GM23338 (cell line): Measurements from ENCODE around the gene C1QTNF7. TPM values are rescaled to one million over a fixed set of nuclear protein-coding genes. Genes with fewer than 3 reads are reported as not detected.

Experiments used
- CREB1 ChIP-seq: fragments of 250-450 bp; sonication (Bioruptor Pico); IDR thresholded peaks from 2 replicates; pipeline ENCODE4 v1.5.0; 2020; ENCODE audit warnings: low read depth, mild to moderate bottlenecking, moderate library complexity
- STAT1 ChIP-seq: IDR thresholded peaks from one replicate; pipeline ENCODE4 v1.6.1; 2016; ENCODE audit warnings: antibody characterized with exemption; ENCODE audit not compliant: unreplicated experiment
- ZNF331 ChIP-seq: fragments of 250-450 bp; sonication (Bioruptor Pico); IDR thresholded peaks from 2 replicates; pipeline ENCODE4 v1.5.0; 2020; ENCODE audit warnings: low read depth, mild to moderate bottlenecking, moderate library complexity
- polyA plus RNA-seq: library from polyadenylated mRNA; unstranded; fragments of >200 nt; fragmentation: Nextera tagmentation; extraction: Ambion mirVana; gene quantifications from 2 replicates; pipeline ENCODE4 v1.2.1, GENCODE V29; 2016
- total RNA-seq: library from RNA; depleted of rRNA; stranded (reverse); fragments of >200 nt; shearing (Covaris generic); gene quantifications from 2 replicates; pipeline ENCODE4 v1.2.3, GENCODE V29; 2014
- TF ChIP-seq, protein P1 (sequence below): fragments of 250-450 bp; sonication (Bioruptor Pico); IDR thresholded peaks from 2 replicates; pipeline ENCODE4 v1.5.0; 2020; ENCODE audit warnings: mild to moderate bottlenecking, moderate library complexity
- TF ChIP-seq, protein P2 (sequence below): IDR thresholded peaks from one replicate; pipeline ENCODE4 v1.6.1; 2018; ENCODE audit warnings: antibody characterized with exemption; ENCODE audit not compliant: unreplicated experiment
- TF ChIP-seq, protein P3 (sequence below): IDR thresholded peaks from 2 replicates; pipeline ENCODE4 v1.6.1; 2016; ENCODE audit warnings: antibody characterized with exemption

Gene C1QTNF7
- total and polyA plus RNA-seq, 2 experiments from 2014 or later, result not detected

DNA sequence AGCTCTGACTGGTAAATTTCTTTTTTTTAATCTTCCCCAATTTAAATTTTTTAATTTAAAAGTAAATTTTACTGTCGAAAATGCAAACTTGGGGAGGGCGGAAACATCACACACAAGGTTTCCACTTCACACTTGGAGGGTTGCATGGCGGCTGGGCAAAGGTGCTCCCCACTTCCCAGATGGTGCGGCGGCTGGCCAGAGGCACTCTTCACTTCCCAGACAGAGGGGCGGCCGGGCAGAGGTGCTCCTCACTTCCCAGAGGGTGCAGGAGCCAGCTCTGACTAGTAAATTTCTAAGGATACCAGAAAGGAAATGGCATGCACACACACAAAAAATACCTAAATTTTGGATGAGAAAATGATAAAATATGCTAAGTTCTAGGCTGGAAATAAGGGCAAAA lies 16.4 kb downstream of the C1QTNF7 start (continued):
- TF ChIP-seq, protein P1, sequence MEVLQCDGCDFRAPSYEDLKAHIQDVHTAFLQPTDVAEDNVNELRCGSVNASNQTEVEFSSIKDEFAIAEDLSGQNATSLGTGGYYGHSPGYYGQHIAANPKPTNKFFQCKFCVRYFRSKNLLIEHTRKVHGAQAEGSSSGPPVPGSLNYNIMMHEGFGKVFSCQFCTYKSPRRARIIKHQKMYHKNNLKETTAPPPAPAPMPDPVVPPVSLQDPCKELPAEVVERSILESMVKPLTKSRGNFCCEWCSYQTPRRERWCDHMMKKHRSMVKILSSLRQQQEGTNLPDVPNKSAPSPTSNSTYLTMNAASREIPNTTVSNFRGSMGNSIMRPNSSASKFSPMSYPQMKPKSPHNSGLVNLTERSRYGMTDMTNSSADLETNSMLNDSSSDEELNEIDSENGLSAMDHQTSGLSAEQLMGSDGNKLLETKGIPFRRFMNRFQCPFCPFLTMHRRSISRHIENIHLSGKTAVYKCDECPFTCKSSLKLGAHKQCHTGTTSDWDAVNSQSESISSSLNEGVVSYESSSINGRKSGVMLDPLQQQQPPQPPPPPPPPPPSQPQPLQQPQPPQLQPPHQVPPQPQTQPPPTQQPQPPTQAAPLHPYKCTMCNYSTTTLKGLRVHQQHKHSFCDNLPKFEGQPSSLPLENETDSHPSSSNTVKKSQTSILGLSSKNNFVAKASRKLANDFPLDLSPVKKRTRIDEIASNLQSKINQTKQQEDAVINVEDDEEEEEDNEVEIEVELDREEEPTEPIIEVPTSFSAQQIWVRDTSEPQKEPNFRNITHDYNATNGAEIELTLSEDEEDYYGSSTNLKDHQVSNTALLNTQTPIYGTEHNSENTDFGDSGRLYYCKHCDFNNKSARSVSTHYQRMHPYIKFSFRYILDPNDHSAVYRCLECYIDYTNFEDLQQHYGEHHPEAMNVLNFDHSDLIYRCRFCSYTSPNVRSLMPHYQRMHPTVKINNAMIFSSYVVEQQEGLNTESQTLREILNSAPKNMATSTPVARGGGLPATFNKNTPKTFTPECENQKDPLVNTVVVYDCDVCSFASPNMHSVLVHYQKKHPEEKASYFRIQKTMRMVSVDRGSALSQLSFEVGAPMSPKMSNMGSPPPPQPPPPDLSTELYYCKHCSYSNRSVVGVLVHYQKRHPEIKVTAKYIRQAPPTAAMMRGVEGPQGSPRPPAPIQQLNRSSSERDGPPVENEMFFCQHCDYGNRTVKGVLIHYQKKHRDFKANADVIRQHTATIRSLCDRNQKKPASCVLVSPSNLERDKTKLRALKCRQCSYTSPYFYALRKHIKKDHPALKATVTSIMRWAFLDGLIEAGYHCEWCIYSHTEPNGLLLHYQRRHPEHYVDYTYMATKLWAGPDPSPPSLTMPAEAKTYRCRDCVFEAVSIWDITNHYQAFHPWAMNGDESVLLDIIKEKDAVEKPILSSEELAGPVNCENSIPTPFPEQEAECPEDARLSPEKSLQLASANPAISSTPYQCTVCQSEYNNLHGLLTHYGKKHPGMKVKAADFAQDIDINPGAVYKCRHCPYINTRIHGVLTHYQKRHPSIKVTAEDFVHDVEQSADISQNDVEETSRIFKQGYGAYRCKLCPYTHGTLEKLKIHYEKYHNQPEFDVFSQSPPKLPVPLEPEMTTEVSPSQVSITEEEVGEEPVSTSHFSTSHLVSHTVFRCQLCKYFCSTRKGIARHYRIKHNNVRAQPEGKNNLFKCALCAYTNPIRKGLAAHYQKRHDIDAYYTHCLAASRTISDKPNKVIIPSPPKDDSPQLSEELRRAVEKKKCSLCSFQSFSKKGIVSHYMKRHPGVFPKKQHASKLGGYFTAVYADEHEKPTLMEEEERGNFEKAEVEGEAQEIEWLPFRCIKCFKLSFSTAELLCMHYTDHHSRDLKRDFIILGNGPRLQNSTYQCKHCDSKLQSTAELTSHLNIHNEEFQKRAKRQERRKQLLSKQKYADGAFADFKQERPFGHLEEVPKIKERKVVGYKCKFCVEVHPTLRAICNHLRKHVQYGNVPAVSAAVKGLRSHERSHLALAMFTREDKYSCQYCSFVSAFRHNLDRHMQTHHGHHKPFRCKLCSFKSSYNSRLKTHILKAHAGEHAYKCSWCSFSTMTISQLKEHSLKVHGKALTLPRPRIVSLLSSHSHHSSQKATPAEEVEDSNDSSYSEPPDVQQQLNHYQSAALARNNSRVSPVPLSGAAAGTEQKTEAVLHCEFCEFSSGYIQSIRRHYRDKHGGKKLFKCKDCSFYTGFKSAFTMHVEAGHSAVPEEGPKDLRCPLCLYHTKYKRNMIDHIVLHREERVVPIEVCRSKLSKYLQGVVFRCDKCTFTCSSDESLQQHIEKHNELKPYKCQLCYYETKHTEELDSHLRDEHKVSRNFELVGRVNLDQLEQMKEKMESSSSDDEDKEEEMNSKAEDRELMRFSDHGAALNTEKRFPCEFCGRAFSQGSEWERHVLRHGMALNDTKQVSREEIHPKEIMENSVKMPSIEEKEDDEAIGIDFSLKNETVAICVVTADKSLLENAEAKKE, result no peak
- TF ChIP-seq STAT1 (no peak), ZNF331 (no peak), CREB1 (CRISPR knock-in tag) (no peak)
- TF ChIP-seq, protein P2, sequence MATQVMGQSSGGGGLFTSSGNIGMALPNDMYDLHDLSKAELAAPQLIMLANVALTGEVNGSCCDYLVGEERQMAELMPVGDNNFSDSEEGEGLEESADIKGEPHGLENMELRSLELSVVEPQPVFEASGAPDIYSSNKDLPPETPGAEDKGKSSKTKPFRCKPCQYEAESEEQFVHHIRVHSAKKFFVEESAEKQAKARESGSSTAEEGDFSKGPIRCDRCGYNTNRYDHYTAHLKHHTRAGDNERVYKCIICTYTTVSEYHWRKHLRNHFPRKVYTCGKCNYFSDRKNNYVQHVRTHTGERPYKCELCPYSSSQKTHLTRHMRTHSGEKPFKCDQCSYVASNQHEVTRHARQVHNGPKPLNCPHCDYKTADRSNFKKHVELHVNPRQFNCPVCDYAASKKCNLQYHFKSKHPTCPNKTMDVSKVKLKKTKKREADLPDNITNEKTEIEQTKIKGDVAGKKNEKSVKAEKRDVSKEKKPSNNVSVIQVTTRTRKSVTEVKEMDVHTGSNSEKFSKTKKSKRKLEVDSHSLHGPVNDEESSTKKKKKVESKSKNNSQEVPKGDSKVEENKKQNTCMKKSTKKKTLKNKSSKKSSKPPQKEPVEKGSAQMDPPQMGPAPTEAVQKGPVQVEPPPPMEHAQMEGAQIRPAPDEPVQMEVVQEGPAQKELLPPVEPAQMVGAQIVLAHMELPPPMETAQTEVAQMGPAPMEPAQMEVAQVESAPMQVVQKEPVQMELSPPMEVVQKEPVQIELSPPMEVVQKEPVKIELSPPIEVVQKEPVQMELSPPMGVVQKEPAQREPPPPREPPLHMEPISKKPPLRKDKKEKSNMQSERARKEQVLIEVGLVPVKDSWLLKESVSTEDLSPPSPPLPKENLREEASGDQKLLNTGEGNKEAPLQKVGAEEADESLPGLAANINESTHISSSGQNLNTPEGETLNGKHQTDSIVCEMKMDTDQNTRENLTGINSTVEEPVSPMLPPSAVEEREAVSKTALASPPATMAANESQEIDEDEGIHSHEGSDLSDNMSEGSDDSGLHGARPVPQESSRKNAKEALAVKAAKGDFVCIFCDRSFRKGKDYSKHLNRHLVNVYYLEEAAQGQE, result no peak
- TF ChIP-seq, protein P3, sequence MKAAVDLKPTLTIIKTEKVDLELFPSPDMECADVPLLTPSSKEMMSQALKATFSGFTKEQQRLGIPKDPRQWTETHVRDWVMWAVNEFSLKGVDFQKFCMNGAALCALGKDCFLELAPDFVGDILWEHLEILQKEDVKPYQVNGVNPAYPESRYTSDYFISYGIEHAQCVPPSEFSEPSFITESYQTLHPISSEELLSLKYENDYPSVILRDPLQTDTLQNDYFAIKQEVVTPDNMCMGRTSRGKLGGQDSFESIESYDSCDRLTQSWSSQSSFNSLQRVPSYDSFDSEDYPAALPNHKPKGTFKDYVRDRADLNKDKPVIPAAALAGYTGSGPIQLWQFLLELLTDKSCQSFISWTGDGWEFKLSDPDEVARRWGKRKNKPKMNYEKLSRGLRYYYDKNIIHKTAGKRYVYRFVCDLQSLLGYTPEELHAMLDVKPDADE, result no peak
